Keratinocyte (primary cell): Measurements from ENCODE around the gene ARHGEF19. TPM values are rescaled to one million over a fixed set of nuclear protein-coding genes. Genes with fewer than 3 reads are reported as not detected.

Experiments used
- DNase-seq: peaks from one replicate; pipeline ENCODE4 v3.0.0-alpha.2; 2011; ENCODE audit warnings: low read depth, missing footprints, low spot score
- FAIRE-seq: peaks from 2 replicates; lab custom pipeline; 2011; peaks lifted over from hg19 to GRCh38; lab: Jason Lieb, UNC
- H2AFZ ChIP-seq: 2 replicates; pipeline ENCODE4 v1.6.0; 2012; ENCODE audit warnings: low read length, control low read depth, inconsistent platforms; ENCODE audit not compliant: control insufficient read depth
- H3K27ac ChIP-seq: 2 replicates; pipeline ENCODE4 v1.5.1; 2011; ENCODE audit warnings: low read length; ENCODE audit not compliant: control insufficient read depth, insufficient read depth
- H3K27me3 ChIP-seq: 3 replicates; pipeline ENCODE4 v1.6.0; 2011; ENCODE audit warnings: low read length; ENCODE audit not compliant: control insufficient read depth, insufficient read depth; ENCODE audit errors: extremely low read depth
- H3K36me3 ChIP-seq, 2 experiments: 2 replicates in 1 of 2; 3 replicates in 1 of 2; pipeline ENCODE4 v1.5.1; 2011; ENCODE audit warnings: low read length in 2 of 2, mild to moderate bottlenecking in 1 of 2; ENCODE audit not compliant: control insufficient read depth in 2 of 2, insufficient read depth in 2 of 2; ENCODE audit errors: extremely low read depth in 1 of 2
- H3K4me1 ChIP-seq: 3 replicates; pipeline ENCODE4 v1.5.1; 2011; ENCODE audit warnings: low read length; ENCODE audit not compliant: control insufficient read depth, insufficient read depth; ENCODE audit errors: extremely low read depth
- H3K4me2 ChIP-seq: 3 replicates; pipeline ENCODE4 v1.6.0; 2011; ENCODE audit warnings: low read depth, low read length; ENCODE audit not compliant: control insufficient read depth, insufficient read depth; ENCODE audit errors: extremely low read depth
- H3K4me3 ChIP-seq, 3 experiments: fragments of 200-600 bp in 1 of 3; sonication (generic) in 1 of 3; 2 replicates in 2 of 3; 3 replicates in 1 of 3; pipeline ENCODE4 v1.5.1; 2011 to 2016; ENCODE audit warnings: low read length in 3 of 3, mild to moderate bottlenecking in 3 of 3, control low read depth in 2 of 3, inconsistent platforms in 1 of 3, low read depth in 1 of 3, mixed read lengths in 1 of 3, mixed run types in 1 of 3, moderate library complexity in 1 of 3; ENCODE audit not compliant: control insufficient read depth in 2 of 3, insufficient read depth in 2 of 3; ENCODE audit errors: extremely low read depth in 1 of 3
- H3K79me2 ChIP-seq: 2 replicates; pipeline ENCODE4 v1.6.0; 2012; ENCODE audit warnings: low read length; ENCODE audit not compliant: control insufficient read depth, insufficient read depth
- H3K9ac ChIP-seq: 3 replicates; pipeline ENCODE4 v1.6.0; 2011; ENCODE audit warnings: low read length; ENCODE audit not compliant: control insufficient read depth, insufficient read depth; ENCODE audit errors: extremely low read depth
- H3K9me1 ChIP-seq: 3 replicates; pipeline ENCODE4 v1.6.0; 2011; ENCODE audit warnings: low read length; ENCODE audit not compliant: control insufficient read depth, insufficient read depth; ENCODE audit errors: extremely low read depth
- H3K9me3 ChIP-seq: 2 replicates; pipeline ENCODE4 v1.5.1; 2012; ENCODE audit warnings: low read depth, low read length; ENCODE audit not compliant: control insufficient read depth
- H4K20me1 ChIP-seq: 3 replicates; pipeline ENCODE4 v1.6.0; 2011; ENCODE audit warnings: low read length; ENCODE audit not compliant: control insufficient read depth, insufficient read depth; ENCODE audit errors: extremely low read depth
- CTCF ChIP-seq, 3 experiments: IDR thresholded peaks in 1 of 3; conservative IDR thresholded peaks in 1 of 3; optimal IDR thresholded peaks in 1 of 3; 2 replicates in 2 of 3; 3 replicates in 1 of 3; pipeline versions ENCODE3 to v1.5.1; 2011; ENCODE audit warnings: low read length in 3 of 3, mild to moderate bottlenecking in 3 of 3, moderate library complexity in 2 of 3, control low read depth in 1 of 3, inconsistent platforms in 1 of 3; ENCODE audit not compliant: insufficient read depth in 2 of 3; ENCODE audit errors: extremely low read depth in 1 of 3
- EZH2 ChIP-seq: IDR thresholded peaks from one replicate; pipeline ENCODE4 v1.6.1; 2012; ENCODE audit warnings: inconsistent platforms, mild to moderate bottlenecking, low read length, moderate library complexity
- dilution Hi-C: fragments of 300-500 bp; cut with MboI; formaldehyde crosslinking; loops from one replicate; pipeline ENCODE4 v1.7.0; 2020; ENCODE audit warnings: low sequenced_read_pairs; ENCODE audit not compliant: extremely low pct_ligation_motif_present
- polyA plus RNA-seq, 5 experiments: library from polyadenylated mRNA; depleted of rRNA in 3 of 5; stranded (reverse) in 3 of 5; stranded (forward) in 1 of 5; unstranded in 1 of 5; fragments of >200 nt; gene quantifications; 1 replicate in 1 of 5; 2 replicates in 3 of 5; 3 replicates in 1 of 5; pipeline versions ENCODE4 v1.2.1 to v1.2.3, GENCODE V29; 2011 to 2012; ENCODE audit warnings: missing spikeins in 2 of 5, low read depth in 1 of 5, low replicate concordance in 1 of 5

ARHGEF19 gene
- polyA plus RNA-seq, 1 donor (not counting 4 experiments of a cell fraction or from before 2014, with no cell fraction given): 5.0 TPM

- Histone ChIP-seq H3K4me1 (peaks cover 15% of the 10 kb centered on the region), H3K9me1 (peaks cover 3% of the 10 kb centered on the region), H3K4me3 (no peak overlapping the region), H4K20me1 (no peaks in the 10 kb centered on the region), H3K79me2 (no peaks in the 10 kb centered on the region), H3K27me3 (no peaks in the 10 kb centered on the region), H3K36me3 (peaks cover 14 to 20% of the 10 kb centered on the region in 2 experiments), H3K9me3 (no peaks in the 10 kb centered on the region), H3K4me2 (no peak overlapping the region), H3K27ac (no peak overlapping the region), H3K9ac (no peak overlapping the region), H2AFZ (no peak overlapping the region)
- no peak for TF ChIP-seq EZH2
- no peak for TF ChIP-seq CTCF (optimal IDR thresholded peaks at IDR 0.05 in 1 of 3, IDR thresholded peaks at IDR 0.05 in 1 of 3, conservative IDR thresholded peaks at IDR 0.05 in 1 of 3; ENCODE audit: extremely low read depth in 1 of 3, insufficient read depth in 2 of 3, low read length in 3 of 3)
- dilution Hi-C loops: no loop called here
- FAIRE-seq (no peak), DNase-seq (no peak)
These were observed 38.2 kb upstream of the ARHGEF19 start for GRCh38 chr1:16250524-16251251.

GRCh38 chr1:16249596-16250241, 37.3 kb upstream of the ARHGEF19 start:
- no peaks in the 10 kb centered on the region for H3K79me2 ChIP-seq
- H3K27me3 ChIP-seq: no peaks in the 10 kb centered on the region
- peaks cover 15 to 17% of the 10 kb centered on the region in 2 experiments for H3K36me3 ChIP-seq
- H4K20me1 ChIP-seq: no peaks in the 10 kb centered on the region
- no peak overlapping the region for H3K4me2 ChIP-seq
- dilution Hi-C loops: no loop called here
- peaks cover 3% of the 10 kb centered on the region for H3K9me1 ChIP-seq
- no peak for FAIRE-seq
- H3K9ac ChIP-seq: no peak overlapping the region
- no peak overlapping the region for H3K4me3 ChIP-seq
- H3K27ac ChIP-seq: no peak overlapping the region
- peaks cover 15% of the 10 kb centered on the region for H3K4me1 ChIP-seq
- no peaks in the 10 kb centered on the region for H3K9me3 ChIP-seq
- TF ChIP-seq EZH2 (no peak), CTCF (optimal IDR thresholded peaks at IDR 0.05 in 1 of 3, IDR thresholded peaks at IDR 0.05 in 1 of 3, conservative IDR thresholded peaks at IDR 0.05 in 1 of 3; ENCODE audit: extremely low read depth in 1 of 3, insufficient read depth in 2 of 3, low read length in 3 of 3) (no peak)
- no peak overlapping the region for H2AFZ ChIP-seq
- DNase-seq: no peak
